K562 (cell line): Measurements from ENCODE around the gene KLHL22. TPM values are rescaled to one million over a fixed set of nuclear protein-coding genes. Genes with fewer than 3 reads are reported as not detected.
A peak's percentile ranks its signal among the peaks of the same experiment; 100 is the strongest.

Experiments used
- JUNB ChIP-seq: fragments of 450-650 bp; formaldehyde crosslinking; conservative IDR thresholded peaks from 2 replicates; pipeline ENCODE4 v1.4.0; 2020; ENCODE audit warnings: mild to moderate bottlenecking
- KLF1 ChIP-seq: fragments of 450-650 bp; IDR thresholded peaks from 2 replicates; pipeline ENCODE4 v1.6.1; 2016; ENCODE audit warnings: missing genetic modification characterization, missing compliant biosample characterization
- NR3C1 ChIP-seq: sonication (generic); formaldehyde crosslinking; IDR thresholded peaks from 2 replicates; pipeline ENCODE4 v1.8.1; 2022; ENCODE audit warnings: missing genetic modification reagents
- PRDM10 ChIP-seq: fragments of 450-650 bp; IDR thresholded peaks from 2 replicates; pipeline ENCODE4 v1.6.1; 2018; ENCODE audit not compliant: partially characterized antibody
- RCOR1 ChIP-seq, 2 experiments: IDR thresholded peaks; 2 replicates each; pipeline ENCODE4 v1.6.1; 2012; ENCODE audit warnings: low read depth in 2 of 2, low read length in 2 of 2, borderline replicate concordance in 1 of 2, improper control_type of control experiment in 1 of 2
- SMARCB1 ChIP-seq: IDR thresholded peaks from 2 replicates; pipeline ENCODE4 v1.6.1; 2011; ENCODE audit warnings: improper control_type of control experiment, low read depth; ENCODE audit not compliant: insufficient read length
- SUPT5H ChIP-seq: fragments of 450-650 bp; IDR thresholded peaks from 2 replicates; pipeline ENCODE4 v1.6.1; 2016
- ZNF12 ChIP-seq: sonication (generic); formaldehyde crosslinking; IDR thresholded peaks from 2 replicates; pipeline ENCODE4 v1.4.0; 2020; ENCODE audit warnings: mild to moderate bottlenecking, missing genetic modification reagents
- polyA plus RNA-seq, 8 experiments: library from polyadenylated mRNA; depleted of rRNA in 4 of 8; stranded (reverse) in 5 of 8; unstranded in 3 of 8; fragments of >200 nt; fragmentation: Nextera tagmentation in 2 of 8; fragmentation: Illumina TruSeq in 1 of 8; extraction: Ambion mirVana in 2 of 8; extraction: Trizol in 1 of 8; gene quantifications; 2 replicates each; pipeline versions ENCODE4 v1.2.1 to v1.2.3, GENCODE V29; 2011 to 2014; ENCODE audit warnings: inconsistent platforms in 1 of 8, missing spikeins in 1 of 8
- total RNA-seq, 7 experiments: library from RNA; depleted of rRNA in 6 of 7; stranded (reverse); fragments of >200 nt in 6 of 7; fragmentation: Illumina TruSeq in 2 of 7; extraction: Trizol in 2 of 7; gene quantifications; 2 replicates each; pipeline versions ENCODE4 v1.2.1 to v1.2.3, GENCODE V29; 2011 to 2021; ENCODE audit warnings: low replicate concordance in 1 of 7
- TF ChIP-seq, protein P1 (sequence below): sonication (generic); formaldehyde crosslinking; IDR thresholded peaks from 2 replicates; pipeline ENCODE4 v1.8.0; 2022; ENCODE audit warnings: mild to moderate bottlenecking, missing genetic modification reagents
- TF ChIP-seq, protein P2 (sequence below): sonication (generic); formaldehyde crosslinking; IDR thresholded peaks from 2 replicates; pipeline ENCODE4 v1.8.1; 2023; ENCODE audit warnings: mild to moderate bottlenecking, missing genetic modification reagents
- TF ChIP-seq, protein P3 (sequence below): sonication (generic); formaldehyde crosslinking; IDR thresholded peaks from 2 replicates; pipeline ENCODE4 v1.8.0; 2022; ENCODE audit warnings: mild to moderate bottlenecking, missing genetic modification reagents

Gene KLHL22
- total and polyA plus RNA-seq, 9 of the 15 experiments (the other 6 are each of a cell fraction or from before 2014, with no cell fraction given) = 1.3 to 25.6 (median 15.2) TPM

DNA sequence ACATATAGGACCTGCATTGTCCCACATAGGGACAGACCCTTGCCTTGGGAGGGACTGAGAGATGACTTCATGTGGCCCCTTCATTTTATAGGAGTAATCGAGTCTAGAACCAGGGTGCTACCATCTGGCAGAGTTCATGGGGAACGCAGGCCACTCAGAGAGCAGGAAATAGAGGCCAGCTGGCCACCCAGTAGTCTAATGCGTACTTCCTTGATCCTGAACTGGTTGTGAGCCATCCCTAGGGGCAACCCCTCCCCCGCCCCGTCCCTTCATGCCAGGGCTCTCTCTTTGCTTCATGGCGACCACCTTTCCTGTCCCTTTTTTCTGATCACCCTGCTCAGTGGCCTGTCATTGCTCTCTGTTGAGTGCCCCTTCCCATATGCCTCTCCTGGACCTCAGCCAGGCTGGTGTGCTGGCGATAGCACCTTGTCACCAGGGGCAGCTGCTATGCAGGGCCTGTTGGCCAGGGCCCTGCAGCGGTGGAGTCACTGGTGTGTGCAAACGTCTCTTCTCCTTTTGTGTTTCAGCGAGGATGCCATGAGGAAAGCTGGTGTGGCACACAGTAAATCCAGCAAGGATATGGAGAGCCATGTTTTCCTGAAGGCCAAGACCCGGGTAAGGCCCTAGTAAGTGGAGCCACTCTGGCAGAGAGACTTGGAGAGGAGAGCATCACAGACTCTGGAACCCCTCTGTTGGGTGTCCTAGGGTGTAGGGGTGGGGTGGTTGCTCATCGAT lies 41.2 kb upstream of the KLHL22 start (continued):
- TF ChIP-seq JUNB (CRISPR knock-in tag) (0 out of 2 replicates have a peak, but pooled peaks have one; percentile 42), KLF1 (tag) (0 out of 2 replicates have a peak, but pooled peaks have one; percentile 63), NR3C1 (CRISPR knock-in tag) (no peak), SUPT5H (0 out of 2 replicates have a peak, but pooled peaks have one; percentile 23), PRDM10 (peak; percentile 92), RCOR1 (IDR thresholded peaks at IDR 0.05; ENCODE audit: borderline replicate concordance in 1 of 2, low read depth in 2 of 2, low read length in 2 of 2) (peak in 1 of 2 experiments; percentile 4; a peak in 1 of 4 replicates), SMARCB1 (no peak), ZNF12 (CRISPR knock-in tag) (peak; percentile 34; the same call in 1 of the 2 replicates)
- TF ChIP-seq, protein P1, sequence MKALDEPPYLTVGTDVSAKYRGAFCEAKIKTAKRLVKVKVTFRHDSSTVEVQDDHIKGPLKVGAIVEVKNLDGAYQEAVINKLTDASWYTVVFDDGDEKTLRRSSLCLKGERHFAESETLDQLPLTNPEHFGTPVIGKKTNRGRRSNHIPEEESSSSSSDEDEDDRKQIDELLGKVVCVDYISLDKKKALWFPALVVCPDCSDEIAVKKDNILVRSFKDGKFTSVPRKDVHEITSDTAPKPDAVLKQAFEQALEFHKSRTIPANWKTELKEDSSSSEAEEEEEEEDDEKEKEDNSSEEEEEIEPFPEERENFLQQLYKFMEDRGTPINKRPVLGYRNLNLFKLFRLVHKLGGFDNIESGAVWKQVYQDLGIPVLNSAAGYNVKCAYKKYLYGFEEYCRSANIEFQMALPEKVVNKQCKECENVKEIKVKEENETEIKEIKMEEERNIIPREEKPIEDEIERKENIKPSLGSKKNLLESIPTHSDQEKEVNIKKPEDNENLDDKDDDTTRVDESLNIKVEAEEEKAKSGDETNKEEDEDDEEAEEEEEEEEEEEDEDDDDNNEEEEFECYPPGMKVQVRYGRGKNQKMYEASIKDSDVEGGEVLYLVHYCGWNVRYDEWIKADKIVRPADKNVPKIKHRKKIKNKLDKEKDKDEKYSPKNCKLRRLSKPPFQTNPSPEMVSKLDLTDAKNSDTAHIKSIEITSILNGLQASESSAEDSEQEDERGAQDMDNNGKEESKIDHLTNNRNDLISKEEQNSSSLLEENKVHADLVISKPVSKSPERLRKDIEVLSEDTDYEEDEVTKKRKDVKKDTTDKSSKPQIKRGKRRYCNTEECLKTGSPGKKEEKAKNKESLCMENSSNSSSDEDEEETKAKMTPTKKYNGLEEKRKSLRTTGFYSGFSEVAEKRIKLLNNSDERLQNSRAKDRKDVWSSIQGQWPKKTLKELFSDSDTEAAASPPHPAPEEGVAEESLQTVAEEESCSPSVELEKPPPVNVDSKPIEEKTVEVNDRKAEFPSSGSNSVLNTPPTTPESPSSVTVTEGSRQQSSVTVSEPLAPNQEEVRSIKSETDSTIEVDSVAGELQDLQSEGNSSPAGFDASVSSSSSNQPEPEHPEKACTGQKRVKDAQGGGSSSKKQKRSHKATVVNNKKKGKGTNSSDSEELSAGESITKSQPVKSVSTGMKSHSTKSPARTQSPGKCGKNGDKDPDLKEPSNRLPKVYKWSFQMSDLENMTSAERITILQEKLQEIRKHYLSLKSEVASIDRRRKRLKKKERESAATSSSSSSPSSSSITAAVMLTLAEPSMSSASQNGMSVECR (CRISPR knock-in tag) = peak; percentile 56; the same call in 1 of the 2 replicates
- TF ChIP-seq, protein P2, sequence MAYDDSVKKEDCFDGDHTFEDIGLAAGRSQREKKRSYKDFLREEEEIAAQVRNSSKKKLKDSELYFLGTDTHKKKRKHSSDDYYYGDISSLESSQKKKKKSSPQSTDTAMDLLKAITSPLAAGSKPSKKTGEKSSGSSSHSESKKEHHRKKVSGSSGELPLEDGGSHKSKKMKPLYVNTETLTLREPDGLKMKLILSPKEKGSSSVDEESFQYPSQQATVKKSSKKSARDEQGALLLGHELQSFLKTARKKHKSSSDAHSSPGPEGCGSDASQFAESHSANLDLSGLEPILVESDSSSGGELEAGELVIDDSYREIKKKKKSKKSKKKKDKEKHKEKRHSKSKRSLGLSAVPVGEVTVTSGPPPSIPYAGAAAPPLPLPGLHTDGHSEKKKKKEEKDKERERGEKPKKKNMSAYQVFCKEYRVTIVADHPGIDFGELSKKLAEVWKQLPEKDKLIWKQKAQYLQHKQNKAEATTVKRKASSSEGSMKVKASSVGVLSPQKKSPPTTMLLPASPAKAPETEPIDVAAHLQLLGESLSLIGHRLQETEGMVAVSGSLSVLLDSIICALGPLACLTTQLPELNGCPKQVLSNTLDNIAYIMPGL (CRISPR knock-in tag) = 0 out of 2 replicates have a peak, but pooled peaks have one; percentile 16
- TF ChIP-seq, protein P3, sequence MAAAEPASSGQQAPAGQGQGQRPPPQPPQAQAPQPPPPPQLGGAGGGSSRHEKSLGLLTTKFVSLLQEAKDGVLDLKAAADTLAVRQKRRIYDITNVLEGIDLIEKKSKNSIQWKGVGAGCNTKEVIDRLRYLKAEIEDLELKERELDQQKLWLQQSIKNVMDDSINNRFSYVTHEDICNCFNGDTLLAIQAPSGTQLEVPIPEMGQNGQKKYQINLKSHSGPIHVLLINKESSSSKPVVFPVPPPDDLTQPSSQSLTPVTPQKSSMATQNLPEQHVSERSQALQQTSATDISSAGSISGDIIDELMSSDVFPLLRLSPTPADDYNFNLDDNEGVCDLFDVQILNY (CRISPR knock-in tag) = peak; percentile 68; the same call in 1 of the 2 replicates
